A549 (cell line): ENCODE measurements around the gene MAP3K4.

Experiments used
- EP300 ChIP-seq, 2 experiments: fragments of >200 bp; sonication (Bioruptor Twin); formaldehyde crosslinking; IDR thresholded peaks; 2 replicates in 1 of 2; 3 replicates in 1 of 2; pipeline ENCODE4 v1.6.1; 2016 to 2017
- JUNB ChIP-seq: fragments of >200 bp; sonication (Bioruptor Twin); formaldehyde crosslinking; IDR thresholded peaks from 2 replicates; pipeline ENCODE4 v1.6.1; 2016
- TP53 ChIP-seq: fragments of 250-450 bp; sonication (Bioruptor Pico); IDR thresholded peaks from 2 replicates; pipeline ENCODE4 v1.5.0; 2021; ENCODE audit warnings: mild to moderate bottlenecking, moderate library complexity
- TF ChIP-seq, protein P1 (sequence below): fragments of >200 bp; sonication (Bioruptor Twin); formaldehyde crosslinking; IDR thresholded peaks from 3 replicates; pipeline ENCODE4 v1.5.1; 2016

DNA sequence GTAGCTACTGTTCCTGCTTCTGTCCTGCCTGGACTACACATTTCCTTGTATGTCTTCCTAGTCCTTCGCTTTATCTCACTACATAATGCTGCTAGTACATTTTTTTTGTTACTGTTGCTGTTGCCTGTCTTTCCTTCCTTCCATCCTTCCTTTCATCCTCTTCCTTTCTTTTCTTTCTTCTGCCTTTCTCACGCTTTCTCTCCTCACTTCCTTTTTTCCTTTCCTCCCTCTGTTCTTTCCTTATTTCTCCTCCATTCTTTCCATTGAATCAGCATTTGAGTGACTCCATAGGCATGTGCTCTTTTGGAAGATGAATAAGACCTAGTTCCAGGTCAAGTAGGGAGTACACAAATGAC lies 46.3 kb downstream of the MAP3K4 start:
- TF ChIP-seq, protein P1, sequence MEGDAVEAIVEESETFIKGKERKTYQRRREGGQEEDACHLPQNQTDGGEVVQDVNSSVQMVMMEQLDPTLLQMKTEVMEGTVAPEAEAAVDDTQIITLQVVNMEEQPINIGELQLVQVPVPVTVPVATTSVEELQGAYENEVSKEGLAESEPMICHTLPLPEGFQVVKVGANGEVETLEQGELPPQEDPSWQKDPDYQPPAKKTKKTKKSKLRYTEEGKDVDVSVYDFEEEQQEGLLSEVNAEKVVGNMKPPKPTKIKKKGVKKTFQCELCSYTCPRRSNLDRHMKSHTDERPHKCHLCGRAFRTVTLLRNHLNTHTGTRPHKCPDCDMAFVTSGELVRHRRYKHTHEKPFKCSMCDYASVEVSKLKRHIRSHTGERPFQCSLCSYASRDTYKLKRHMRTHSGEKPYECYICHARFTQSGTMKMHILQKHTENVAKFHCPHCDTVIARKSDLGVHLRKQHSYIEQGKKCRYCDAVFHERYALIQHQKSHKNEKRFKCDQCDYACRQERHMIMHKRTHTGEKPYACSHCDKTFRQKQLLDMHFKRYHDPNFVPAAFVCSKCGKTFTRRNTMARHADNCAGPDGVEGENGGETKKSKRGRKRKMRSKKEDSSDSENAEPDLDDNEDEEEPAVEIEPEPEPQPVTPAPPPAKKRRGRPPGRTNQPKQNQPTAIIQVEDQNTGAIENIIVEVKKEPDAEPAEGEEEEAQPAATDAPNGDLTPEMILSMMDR: no peak
- TF ChIP-seq EP300 (IDR thresholded peaks at IDR 0.05) (no peak), JUNB (no peak), TP53 (CRISPR knock-in tag) (no peak)
